GM23338 (cell line): Measurements from ENCODE around the gene THSD7A.

Experiments used
- ETS1 ChIP-seq: IDR thresholded peaks from 2 replicates; pipeline ENCODE4 v1.6.1; 2016; ENCODE audit warnings: antibody characterized with exemption
- EZH2 ChIP-seq: fragments of 200-600 bp; sonication (generic); IDR thresholded peaks from one replicate; pipeline ENCODE4 v1.8.0; 2017; ENCODE audit warnings: antibody characterized with exemption, mild to moderate bottlenecking, low read depth; ENCODE audit not compliant: unreplicated experiment
- EZH2phosphoT487 ChIP-seq: fragments of 200-600 bp; sonication (generic); IDR thresholded peaks from one replicate; pipeline ENCODE4 v1.8.1; 2018; ENCODE audit warnings: antibody characterized with exemption; ENCODE audit not compliant: unreplicated experiment
- JUNB ChIP-seq: IDR thresholded peaks from one replicate; pipeline ENCODE4 v1.6.1; 2016; ENCODE audit warnings: antibody characterized with exemption; ENCODE audit not compliant: unreplicated experiment
- NANOG ChIP-seq: IDR thresholded peaks from 2 replicates; pipeline ENCODE4 v1.6.1; 2016; ENCODE audit warnings: antibody characterized with exemption, borderline replicate concordance
- POLR2AphosphoS5 ChIP-seq: IDR thresholded peaks from 2 replicates; pipeline ENCODE4 v1.6.1; 2016; ENCODE audit warnings: antibody characterized with exemption, low read depth
- REST ChIP-seq: IDR thresholded peaks from one replicate; pipeline ENCODE4 v1.6.1; 2018; ENCODE audit warnings: antibody characterized with exemption; ENCODE audit not compliant: unreplicated experiment
- STAT1 ChIP-seq: IDR thresholded peaks from one replicate; pipeline ENCODE4 v1.6.1; 2016; ENCODE audit warnings: antibody characterized with exemption; ENCODE audit not compliant: unreplicated experiment
- ZNF114 ChIP-seq: fragments of 250-450 bp; sonication (Bioruptor Pico); IDR thresholded peaks from 2 replicates; pipeline ENCODE4 v1.5.0; 2020; ENCODE audit warnings: mild to moderate bottlenecking, moderate library complexity
- TF ChIP-seq, protein P1 (sequence below), 2 experiments: fragments of 200-600 bp in 1 of 2; sonication (generic) in 1 of 2; conservative IDR thresholded peaks; 2 replicates each; pipeline versions ENCODE4 v1.5.1 to v1.6.1; 2016 to 2017; ENCODE audit warnings: antibody characterized with exemption in 2 of 2, low read depth in 2 of 2, mild to moderate bottlenecking in 2 of 2, moderate library complexity in 1 of 2

GRCh38 chr7:11529382-11529781 lies 302.6 kb downstream of the THSD7A start:
- TF ChIP-seq, protein P1, sequence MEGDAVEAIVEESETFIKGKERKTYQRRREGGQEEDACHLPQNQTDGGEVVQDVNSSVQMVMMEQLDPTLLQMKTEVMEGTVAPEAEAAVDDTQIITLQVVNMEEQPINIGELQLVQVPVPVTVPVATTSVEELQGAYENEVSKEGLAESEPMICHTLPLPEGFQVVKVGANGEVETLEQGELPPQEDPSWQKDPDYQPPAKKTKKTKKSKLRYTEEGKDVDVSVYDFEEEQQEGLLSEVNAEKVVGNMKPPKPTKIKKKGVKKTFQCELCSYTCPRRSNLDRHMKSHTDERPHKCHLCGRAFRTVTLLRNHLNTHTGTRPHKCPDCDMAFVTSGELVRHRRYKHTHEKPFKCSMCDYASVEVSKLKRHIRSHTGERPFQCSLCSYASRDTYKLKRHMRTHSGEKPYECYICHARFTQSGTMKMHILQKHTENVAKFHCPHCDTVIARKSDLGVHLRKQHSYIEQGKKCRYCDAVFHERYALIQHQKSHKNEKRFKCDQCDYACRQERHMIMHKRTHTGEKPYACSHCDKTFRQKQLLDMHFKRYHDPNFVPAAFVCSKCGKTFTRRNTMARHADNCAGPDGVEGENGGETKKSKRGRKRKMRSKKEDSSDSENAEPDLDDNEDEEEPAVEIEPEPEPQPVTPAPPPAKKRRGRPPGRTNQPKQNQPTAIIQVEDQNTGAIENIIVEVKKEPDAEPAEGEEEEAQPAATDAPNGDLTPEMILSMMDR (conservative IDR thresholded peaks at IDR 0.05; ENCODE audit: low read depth in 2 of 2): no peak
- TF ChIP-seq EZH2: no peak
- no peak for TF ChIP-seq ZNF114 (CRISPR knock-in tag)
- TF ChIP-seq STAT1: no peak
- TF ChIP-seq ETS1: no peak
- no peak for TF ChIP-seq POLR2AphosphoS5
- TF ChIP-seq EZH2phosphoT487: no peak
- no peak for TF ChIP-seq REST
- no peak for TF ChIP-seq JUNB
- TF ChIP-seq NANOG: no peak
